ENCODE data around the gene PANX2.
"Not testable (repeated sequence)": the region's sequence is repeated elsewhere in the genome, so short reads cannot be mapped to it uniquely, and the experiment has no call there.

The PANX2 gene

GRCh38 chr22:50203288-50203687 lies 32.8 kb downstream of the PANX2 start:
- Histone ChIP-seq H3K4me2 (no peak overlapping the region), H2AFZ (ENCODE audit: low read depth) (no peak overlapping the region), H3K79me2 (ENCODE audit: insufficient read depth, low read depth) (peaks cover 6% of the 10 kb centered on the region; the same call in 1 of the 2 replicates), H4K20me1 (ENCODE audit: insufficient read depth) (no peaks in the 10 kb centered on the region), H3K27ac (no peak overlapping the region), H3K4me1 (ENCODE audit: low read depth, poor library complexity, severe bottlenecking) (no peaks in the 10 kb centered on the region), H3K9ac (no peak overlapping the region), H3K27me3 (ENCODE audit: insufficient read depth, low read depth) (no peaks in the 10 kb centered on the region), H3K4me3 (IDR thresholded peaks at IDR 0.05; ENCODE audit: insufficient read depth, low read depth, low read length) (no peak overlapping the region), H3K36me3 (ENCODE audit: insufficient read depth) (no peaks in the 10 kb centered on the region)
- TF ChIP-seq, protein P1, sequence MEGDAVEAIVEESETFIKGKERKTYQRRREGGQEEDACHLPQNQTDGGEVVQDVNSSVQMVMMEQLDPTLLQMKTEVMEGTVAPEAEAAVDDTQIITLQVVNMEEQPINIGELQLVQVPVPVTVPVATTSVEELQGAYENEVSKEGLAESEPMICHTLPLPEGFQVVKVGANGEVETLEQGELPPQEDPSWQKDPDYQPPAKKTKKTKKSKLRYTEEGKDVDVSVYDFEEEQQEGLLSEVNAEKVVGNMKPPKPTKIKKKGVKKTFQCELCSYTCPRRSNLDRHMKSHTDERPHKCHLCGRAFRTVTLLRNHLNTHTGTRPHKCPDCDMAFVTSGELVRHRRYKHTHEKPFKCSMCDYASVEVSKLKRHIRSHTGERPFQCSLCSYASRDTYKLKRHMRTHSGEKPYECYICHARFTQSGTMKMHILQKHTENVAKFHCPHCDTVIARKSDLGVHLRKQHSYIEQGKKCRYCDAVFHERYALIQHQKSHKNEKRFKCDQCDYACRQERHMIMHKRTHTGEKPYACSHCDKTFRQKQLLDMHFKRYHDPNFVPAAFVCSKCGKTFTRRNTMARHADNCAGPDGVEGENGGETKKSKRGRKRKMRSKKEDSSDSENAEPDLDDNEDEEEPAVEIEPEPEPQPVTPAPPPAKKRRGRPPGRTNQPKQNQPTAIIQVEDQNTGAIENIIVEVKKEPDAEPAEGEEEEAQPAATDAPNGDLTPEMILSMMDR (conservative IDR thresholded peaks at IDR 0.05; ENCODE audit: low read depth, low read length): no peak

GRCh38 chr22:50204571-50204970 lies 34.0 kb downstream of the PANX2 start:
- Histone ChIP-seq H3K4me1 (ENCODE audit: low read depth, poor library complexity, severe bottlenecking) (no peaks in the 10 kb centered on the region), H3K4me2 (no peak overlapping the region), H3K27me3 (ENCODE audit: insufficient read depth, low read depth) (no peaks in the 10 kb centered on the region), H3K36me3 (ENCODE audit: insufficient read depth) (no peaks in the 10 kb centered on the region), H4K20me1 (ENCODE audit: insufficient read depth) (no peaks in the 10 kb centered on the region), H3K4me3 (IDR thresholded peaks at IDR 0.05; ENCODE audit: insufficient read depth, low read depth, low read length) (no peak overlapping the region), H2AFZ (ENCODE audit: low read depth) (no peak overlapping the region), H3K27ac (no peak overlapping the region), H3K79me2 (ENCODE audit: insufficient read depth, low read depth) (peaks cover 6% of the 10 kb centered on the region; the same call in 1 of the 2 replicates), H3K9ac (no peak overlapping the region)
- TF ChIP-seq, protein P1 (conservative IDR thresholded peaks at IDR 0.05; ENCODE audit: low read depth, low read length): no peak

DNA sequence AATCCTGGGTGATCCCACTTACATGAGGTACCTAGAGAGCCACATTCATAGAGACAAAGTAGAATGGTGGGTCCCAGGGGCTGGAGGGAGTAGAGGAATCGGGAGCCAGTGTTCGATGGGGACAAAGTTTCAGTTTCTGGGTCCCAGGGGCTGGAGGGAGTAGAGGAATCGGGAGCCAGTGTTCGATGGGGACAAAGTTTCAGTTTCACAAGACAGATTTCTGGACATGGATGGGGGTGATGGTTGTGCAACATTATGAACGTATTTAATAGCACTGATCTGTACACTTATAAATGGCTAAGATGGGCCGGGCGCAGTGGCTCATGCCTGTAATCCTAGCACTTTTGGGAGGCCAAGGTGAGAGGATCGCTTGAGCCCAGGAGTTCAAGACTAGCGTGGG lies 34.5 kb downstream of the PANX2 start:
- H4K20me1 ChIP-seq (ENCODE audit: insufficient read depth); H2AFZ ChIP-seq (ENCODE audit: low read depth); H3K4me3 ChIP-seq (IDR thresholded peaks at IDR 0.05; ENCODE audit: insufficient read depth, low read depth, low read length); H3K4me2 ChIP-seq; H3K79me2 ChIP-seq (ENCODE audit: insufficient read depth, low read depth); H3K4me1 ChIP-seq (ENCODE audit: low read depth, poor library complexity, severe bottlenecking); H3K36me3 ChIP-seq (ENCODE audit: insufficient read depth); H3K9ac ChIP-seq; H3K27ac ChIP-seq; H3K27me3 ChIP-seq (ENCODE audit: insufficient read depth, low read depth): not testable (repeated sequence)

DNA sequence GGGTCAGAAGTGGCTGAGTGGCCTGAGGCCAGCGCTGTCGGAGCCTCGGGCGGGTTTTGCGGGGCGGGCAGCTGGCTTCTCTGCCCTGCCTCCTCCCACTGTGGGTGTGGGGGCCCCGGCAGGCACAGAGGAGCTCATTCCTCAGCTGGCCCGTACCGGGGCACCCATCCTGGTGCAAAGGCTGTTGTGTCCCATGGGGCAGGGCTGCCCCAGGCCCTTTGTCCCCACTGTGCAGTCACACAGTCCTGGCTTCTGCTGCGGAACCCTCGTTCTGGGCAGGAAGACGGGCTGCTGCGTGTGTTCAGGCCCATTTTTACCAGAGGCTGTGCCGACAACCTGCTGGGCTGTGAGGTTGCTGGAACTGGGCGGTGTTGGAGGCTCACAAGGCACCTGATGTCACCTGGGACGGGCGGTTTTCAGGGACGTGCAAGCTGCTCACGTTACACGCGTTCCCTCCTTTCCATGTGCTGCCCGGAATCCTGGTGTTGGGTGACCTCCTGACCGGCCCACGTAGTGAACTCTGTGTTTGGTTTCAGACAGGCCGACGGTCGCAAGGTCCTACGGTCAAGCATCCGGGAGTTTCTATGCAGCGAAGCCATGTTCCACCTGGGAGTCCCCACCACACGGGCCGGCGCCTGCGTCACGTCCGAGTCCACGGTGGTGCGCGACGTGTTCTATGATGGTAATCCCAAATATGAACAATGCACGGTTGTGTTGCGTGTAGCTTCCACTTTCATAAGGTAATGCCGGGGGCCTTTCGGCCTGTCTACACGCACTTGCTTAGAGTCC lies 35.4 kb downstream of the PANX2 start:
- H4K20me1 ChIP-seq (ENCODE audit: insufficient read depth): no peaks in the 10 kb centered on the region
- H3K4me3 ChIP-seq (IDR thresholded peaks at IDR 0.05; ENCODE audit: insufficient read depth, low read depth, low read length): no peak overlapping the region
- H3K4me1 ChIP-seq (ENCODE audit: low read depth, poor library complexity, severe bottlenecking): no peaks in the 10 kb centered on the region
- no peak overlapping the region for H3K27ac ChIP-seq
- H3K79me2 ChIP-seq (ENCODE audit: insufficient read depth, low read depth): peaks cover 6% of the 10 kb centered on the region; the same call in 1 of the 2 replicates
- H2AFZ ChIP-seq (ENCODE audit: low read depth): no peak overlapping the region
- no peaks in the 10 kb centered on the region for H3K27me3 ChIP-seq (ENCODE audit: insufficient read depth, low read depth)
- no peak overlapping the region for H3K9ac ChIP-seq
- H3K4me2 ChIP-seq: no peak overlapping the region
- TF ChIP-seq, protein P1 (conservative IDR thresholded peaks at IDR 0.05; ENCODE audit: low read depth, low read length): no peak
- H3K36me3 ChIP-seq (ENCODE audit: insufficient read depth): no peaks in the 10 kb centered on the region

DNA sequence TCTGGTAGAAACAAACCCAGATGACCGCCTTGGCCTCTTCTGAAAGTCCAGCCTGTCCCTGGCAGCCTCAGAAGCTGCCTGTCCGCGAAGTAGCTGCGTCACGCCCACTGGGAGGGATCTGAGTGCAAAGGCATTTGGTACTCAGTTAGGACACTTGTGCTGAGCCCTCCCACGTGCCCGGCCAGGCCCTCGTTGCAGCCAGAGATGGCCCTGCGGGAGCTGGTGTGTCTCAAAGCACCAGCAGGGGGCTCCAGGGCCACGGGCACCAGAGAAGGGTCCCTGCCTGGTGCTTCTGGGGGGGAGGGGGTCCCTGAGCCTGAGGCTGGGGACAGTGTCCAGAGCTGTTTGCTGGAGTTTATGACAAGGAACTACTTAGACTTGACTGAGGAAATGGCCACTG lies 36.1 kb downstream of the PANX2 start:
- Histone ChIP-seq H3K79me2 (ENCODE audit: insufficient read depth, low read depth) (peaks cover 6% of the 10 kb centered on the region; the same call in 1 of the 2 replicates), H3K9ac (no peak overlapping the region), H4K20me1 (ENCODE audit: insufficient read depth) (no peaks in the 10 kb centered on the region), H3K27ac (no peak overlapping the region), H3K36me3 (ENCODE audit: insufficient read depth) (no peaks in the 10 kb centered on the region), H2AFZ (ENCODE audit: low read depth) (no peak overlapping the region), H3K4me3 (IDR thresholded peaks at IDR 0.05; ENCODE audit: insufficient read depth, low read depth, low read length) (no peak overlapping the region), H3K4me1 (ENCODE audit: low read depth, poor library complexity, severe bottlenecking) (no peaks in the 10 kb centered on the region), H3K4me2 (no peak overlapping the region), H3K27me3 (ENCODE audit: insufficient read depth, low read depth) (no peaks in the 10 kb centered on the region)
- TF ChIP-seq, protein P1 (conservative IDR thresholded peaks at IDR 0.05; ENCODE audit: low read depth, low read length): peak; percentile 24; the same call in 1 of the 2 replicates

Measured in KMS-11 (cell line).